Measurements from ENCODE around the gene RNF149.
A peak's percentile ranks its signal among the peaks of the same experiment; 100 is the strongest.

The RNF149 gene

GRCh38 chr2:101293544-101293943, 15.0 kb downstream of the RNF149 start:
- DNase-seq: no peak

GRCh38 chr2:101291973-101292372, 16.5 kb downstream of the RNF149 start:
- no peak for DNase-seq

- DNase-seq: no peak
Measured at GRCh38 chr2:101290711-101291110, 17.8 kb downstream of the RNF149 start.

GRCh38 chr2:101287303-101287702, 21.2 kb downstream of the RNF149 start:
- no peak for DNase-seq

- DNase-seq: no peak
Measured at GRCh38 chr2:101286684-101287083, 21.8 kb downstream of the RNF149 start.

GRCh38 chr2:101282980-101283379, 25.5 kb downstream of the RNF149 start:
- no peak for DNase-seq

- no peak for DNase-seq
Measured at GRCh38 chr2:101281482-101281881, 27.0 kb downstream of the RNF149 start.

GRCh38 chr2:101278925-101279324, 29.6 kb downstream of the RNF149 start:
- DNase-seq: no peak

GRCh38 chr2:101277111-101277510, 31.4 kb downstream of the RNF149 start:
- no peak for DNase-seq

GRCh38 chr2:101274142-101274541, 34.4 kb downstream of the RNF149 start:
- no peak for DNase-seq

- DNase-seq: no peak
Measured at GRCh38 chr2:101273056-101273455, 35.4 kb downstream of the RNF149 start.

GRCh38 chr2:101272045-101272784, 36.3 kb downstream of the RNF149 start:
- DNase-seq: no peak

GRCh38 chr2:101270700-101271259, 37.7 kb downstream of the RNF149 start:
- DNase-seq: no peak

GRCh38 chr2:101267671-101268656, 40.5 kb downstream of the RNF149 start:
- peak in 1 of 2 experiments; percentile 5 for DNase-seq

GRCh38 chr2:101265893-101266499, 42.5 kb downstream of the RNF149 start:
- DNase-seq: no peak

GRCh38 chr2:101264360-101264939, 44.1 kb downstream of the RNF149 start:
- no peak for DNase-seq

GRCh38 chr2:101263377-101263800, 45.1 kb downstream of the RNF149 start:
- no peak for DNase-seq

GRCh38 chr2:101262142-101262541, 46.4 kb downstream of the RNF149 start:
- no peak for DNase-seq

- DNase-seq: no peak
Measured at GRCh38 chr2:101258804-101259203, 49.7 kb downstream of the RNF149 start.

- no peak for DNase-seq
Measured at GRCh38 chr2:101256316-101256715, 52.2 kb downstream of the RNF149 start.

GRCh38 chr2:101255501-101255900, 53.0 kb downstream of the RNF149 start:
- no peak for DNase-seq

- peak in 1 of 2 experiments; percentile 26 for DNase-seq
Measured at GRCh38 chr2:101253703-101254450, 54.6 kb downstream of the RNF149 start.

Measured in Kasumi-1 (cell line).